ENCODE data around the gene RNF38.

GRCh38 chr9:36290996-36291395 lies 109.1 kb downstream of the RNF38 start:
- TF ChIP-seq, protein P1, sequence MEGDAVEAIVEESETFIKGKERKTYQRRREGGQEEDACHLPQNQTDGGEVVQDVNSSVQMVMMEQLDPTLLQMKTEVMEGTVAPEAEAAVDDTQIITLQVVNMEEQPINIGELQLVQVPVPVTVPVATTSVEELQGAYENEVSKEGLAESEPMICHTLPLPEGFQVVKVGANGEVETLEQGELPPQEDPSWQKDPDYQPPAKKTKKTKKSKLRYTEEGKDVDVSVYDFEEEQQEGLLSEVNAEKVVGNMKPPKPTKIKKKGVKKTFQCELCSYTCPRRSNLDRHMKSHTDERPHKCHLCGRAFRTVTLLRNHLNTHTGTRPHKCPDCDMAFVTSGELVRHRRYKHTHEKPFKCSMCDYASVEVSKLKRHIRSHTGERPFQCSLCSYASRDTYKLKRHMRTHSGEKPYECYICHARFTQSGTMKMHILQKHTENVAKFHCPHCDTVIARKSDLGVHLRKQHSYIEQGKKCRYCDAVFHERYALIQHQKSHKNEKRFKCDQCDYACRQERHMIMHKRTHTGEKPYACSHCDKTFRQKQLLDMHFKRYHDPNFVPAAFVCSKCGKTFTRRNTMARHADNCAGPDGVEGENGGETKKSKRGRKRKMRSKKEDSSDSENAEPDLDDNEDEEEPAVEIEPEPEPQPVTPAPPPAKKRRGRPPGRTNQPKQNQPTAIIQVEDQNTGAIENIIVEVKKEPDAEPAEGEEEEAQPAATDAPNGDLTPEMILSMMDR (IDR thresholded peaks at IDR 0.05): no peak
- no peak for TF ChIP-seq EP300 (IDR thresholded peaks at IDR 0.05)
- no peak for TF ChIP-seq POLR2AphosphoS5 (IDR thresholded peaks at IDR 0.05)
